ENCODE measurements around the gene CCDC117. TPM values are rescaled to one million over a fixed set of nuclear protein-coding genes. Genes with fewer than 3 reads are reported as not detected.
"Not testable (repeated sequence)": the region's sequence is repeated elsewhere in the genome, so short reads cannot be mapped to it uniquely, and the experiment has no call there.

CCDC117 gene
- polyA plus RNA-seq, 1 donor = 29.2 TPM

- DNase-seq = peak in 1 of 2 donors; percentile 61
- WGBS (ENCODE audit: insufficient coverage, low lambda C conversion rate) = 30% methylated on average over 2 of the region's 14 CpGs
Observed at GRCh38 chr22:28801845-28802594, 29.5 kb downstream of the CCDC117 start.

GRCh38 chr22:28802595-28803123 lies 30.2 kb downstream of the CCDC117 start:
- Histone ChIP-seq H3K4me1 (ENCODE audit: control insufficient read depth, insufficient read depth, low read length) (peaks cover 13% of the 10 kb centered on the region), H3K27me3 (ENCODE audit: control insufficient read depth, insufficient read depth, low read length) (no peaks in the 10 kb centered on the region), H3K4me3 (ENCODE audit: low read length) (no peak overlapping the region), H3K27ac (ENCODE audit: low read length) (peak overlapping the region; percentile 98), H3K36me3 (ENCODE audit: control insufficient read depth, insufficient read depth, low read length) (peaks cover 10% of the 10 kb centered on the region), H3K9me3 (ENCODE audit: control insufficient read depth, low read depth, low read length) (no peaks in the 10 kb centered on the region)
- DNase-seq = peak in 1 of 2 donors; percentile 58
- 69% methylated on average over 3 of the region's 7 CpGs for WGBS (ENCODE audit: insufficient coverage, low lambda C conversion rate)

More at GRCh38 chr22:28801845-28802594, 29.5 kb downstream of the CCDC117 start:
- peak overlapping the region; percentile 98 for H3K27ac ChIP-seq (ENCODE audit: low read length)
- H3K4me1 ChIP-seq (ENCODE audit: control insufficient read depth, insufficient read depth, low read length) = peaks cover 17% of the 10 kb centered on the region
- H3K4me3 ChIP-seq (ENCODE audit: low read length) = peak overlapping the region; percentile 81
- no peaks in the 10 kb centered on the region for H3K27me3 ChIP-seq (ENCODE audit: control insufficient read depth, insufficient read depth, low read length)
- H3K36me3 ChIP-seq (ENCODE audit: control insufficient read depth, insufficient read depth, low read length) = peaks cover 15% of the 10 kb centered on the region
- H3K9me3 ChIP-seq (ENCODE audit: control insufficient read depth, low read depth, low read length) = no peaks in the 10 kb centered on the region

- peaks cover 18% of the 10 kb centered on the region for H3K4me1 ChIP-seq (ENCODE audit: control insufficient read depth, insufficient read depth, low read length)
- not testable (repeated sequence) for DNase-seq; H3K36me3 ChIP-seq (ENCODE audit: control insufficient read depth, insufficient read depth, low read length); H3K27me3 ChIP-seq (ENCODE audit: control insufficient read depth, insufficient read depth, low read length); H3K27ac ChIP-seq (ENCODE audit: low read length); H3K9me3 ChIP-seq (ENCODE audit: control insufficient read depth, low read depth, low read length); H3K4me3 ChIP-seq (ENCODE audit: low read length)
- 100% methylated on average over 1 of the region's 5 CpGs for WGBS (ENCODE audit: insufficient coverage, low lambda C conversion rate)
Observed at GRCh38 chr22:28805426-28805825, 32.9 kb downstream of the CCDC117 start.

GRCh38 chr22:28808716-28809355 lies 36.3 kb downstream of the CCDC117 start:
- DNase-seq = peak in 1 of 2 donors; percentile 49
- Histone ChIP-seq H3K27ac (ENCODE audit: low read length) (peak overlapping the region; percentile 9), H3K4me1 (ENCODE audit: control insufficient read depth, insufficient read depth, low read length) (peaks cover 23% of the 10 kb centered on the region), H3K27me3 (ENCODE audit: control insufficient read depth, insufficient read depth, low read length) (no peaks in the 10 kb centered on the region), H3K9me3 (ENCODE audit: control insufficient read depth, low read depth, low read length) (no peaks in the 10 kb centered on the region), H3K36me3 (ENCODE audit: control insufficient read depth, insufficient read depth, low read length) (no peaks in the 10 kb centered on the region), H3K4me3 (ENCODE audit: low read length) (no peak overlapping the region)

- no peak overlapping the region for H3K27ac ChIP-seq (ENCODE audit: low read length)
- 100% methylated on average over 5 of the region's 13 CpGs for WGBS (ENCODE audit: insufficient coverage, low lambda C conversion rate)
- no peaks in the 10 kb centered on the region for H3K9me3 ChIP-seq (ENCODE audit: control insufficient read depth, low read depth, low read length)
- H3K4me3 ChIP-seq (ENCODE audit: low read length) = no peak overlapping the region
- no peaks in the 10 kb centered on the region for H3K27me3 ChIP-seq (ENCODE audit: control insufficient read depth, insufficient read depth, low read length)
- peaks cover 26% of the 10 kb centered on the region for H3K4me1 ChIP-seq (ENCODE audit: control insufficient read depth, insufficient read depth, low read length)
- no peaks in the 10 kb centered on the region for H3K36me3 ChIP-seq (ENCODE audit: control insufficient read depth, insufficient read depth, low read length)
- peak in 1 of 2 donors; percentile 35 for DNase-seq
Observed at GRCh38 chr22:28810821-28811491, 38.5 kb downstream of the CCDC117 start.

- H3K4me3 ChIP-seq (ENCODE audit: low read length) = no peak overlapping the region
- H3K9me3 ChIP-seq (ENCODE audit: control insufficient read depth, low read depth, low read length) = no peaks in the 10 kb centered on the region
- H3K4me1 ChIP-seq (ENCODE audit: control insufficient read depth, insufficient read depth, low read length) = peaks cover 27% of the 10 kb centered on the region
- WGBS (ENCODE audit: insufficient coverage, low lambda C conversion rate) = no CpG with 5 or more reads among the region's 5 CpGs
- H3K36me3 ChIP-seq (ENCODE audit: control insufficient read depth, insufficient read depth, low read length) = no peaks in the 10 kb centered on the region
- H3K27me3 ChIP-seq (ENCODE audit: control insufficient read depth, insufficient read depth, low read length) = no peaks in the 10 kb centered on the region
- H3K27ac ChIP-seq (ENCODE audit: low read length) = no peak overlapping the region
- no peak for DNase-seq
Observed at GRCh38 chr22:28812516-28812915, 40.0 kb downstream of the CCDC117 start.

- WGBS (ENCODE audit: insufficient coverage, low lambda C conversion rate) = no CpG with 5 or more reads among the region's 2 CpGs
- no peak overlapping the region for H3K4me3 ChIP-seq (ENCODE audit: low read length)
- peak overlapping the region; percentile 46 for H3K27ac ChIP-seq (ENCODE audit: low read length)
- peaks cover 36% of the 10 kb centered on the region for H3K4me1 ChIP-seq (ENCODE audit: control insufficient read depth, insufficient read depth, low read length)
- H3K36me3 ChIP-seq (ENCODE audit: control insufficient read depth, insufficient read depth, low read length) = no peaks in the 10 kb centered on the region
- peak in 1 of 2 donors; percentile 64 for DNase-seq
- no peaks in the 10 kb centered on the region for H3K9me3 ChIP-seq (ENCODE audit: control insufficient read depth, low read depth, low read length)
- H3K27me3 ChIP-seq (ENCODE audit: control insufficient read depth, insufficient read depth, low read length) = no peaks in the 10 kb centered on the region
Observed at GRCh38 chr22:28813772-28814518, 41.5 kb downstream of the CCDC117 start.

- Histone ChIP-seq H3K36me3 (ENCODE audit: control insufficient read depth, insufficient read depth, low read length) (no peaks in the 10 kb centered on the region), H3K27me3 (ENCODE audit: control insufficient read depth, insufficient read depth, low read length) (no peaks in the 10 kb centered on the region), H3K4me3 (ENCODE audit: low read length) (no peak overlapping the region), H3K4me1 (ENCODE audit: control insufficient read depth, insufficient read depth, low read length) (peaks cover 47% of the 10 kb centered on the region), H3K27ac (ENCODE audit: low read length) (no peak overlapping the region), H3K9me3 (ENCODE audit: control insufficient read depth, low read depth, low read length) (no peaks in the 10 kb centered on the region)
- WGBS (ENCODE audit: insufficient coverage, low lambda C conversion rate) = no CpG with 5 or more reads among the region's 6 CpGs
- no peak for DNase-seq
Observed at GRCh38 chr22:28815111-28815510, 42.6 kb downstream of the CCDC117 start.

GRCh38 chr22:28815729-28816128 lies 43.2 kb downstream of the CCDC117 start:
- Histone ChIP-seq H3K4me3 (ENCODE audit: low read length) (no peak overlapping the region), H3K4me1 (ENCODE audit: control insufficient read depth, insufficient read depth, low read length) (peaks cover 46% of the 10 kb centered on the region), H3K27ac (ENCODE audit: low read length) (no peak overlapping the region), H3K27me3 (ENCODE audit: control insufficient read depth, insufficient read depth, low read length) (no peaks in the 10 kb centered on the region), H3K9me3 (ENCODE audit: control insufficient read depth, low read depth, low read length) (no peaks in the 10 kb centered on the region), H3K36me3 (ENCODE audit: control insufficient read depth, insufficient read depth, low read length) (no peaks in the 10 kb centered on the region)
- no CpG with 5 or more reads among the region's 6 CpGs for WGBS (ENCODE audit: insufficient coverage, low lambda C conversion rate)
- no peak for DNase-seq

- Histone ChIP-seq H3K36me3 (ENCODE audit: control insufficient read depth, insufficient read depth, low read length) (no peaks in the 10 kb centered on the region), H3K27me3 (ENCODE audit: control insufficient read depth, insufficient read depth, low read length) (no peaks in the 10 kb centered on the region), H3K9me3 (ENCODE audit: control insufficient read depth, low read depth, low read length) (no peaks in the 10 kb centered on the region), H3K4me3 (ENCODE audit: low read length) (no peak overlapping the region), H3K4me1 (ENCODE audit: control insufficient read depth, insufficient read depth, low read length) (peaks cover 34% of the 10 kb centered on the region), H3K27ac (ENCODE audit: low read length) (no peak overlapping the region)
- DNase-seq = no peak
- no CpG with 5 or more reads among the region's 2 CpGs for WGBS (ENCODE audit: insufficient coverage, low lambda C conversion rate)
Observed at GRCh38 chr22:28817064-28817463, 44.6 kb downstream of the CCDC117 start.
